Measurements from ENCODE around the gene LRRK2.
"Not testable (repeated sequence)": the region's sequence is repeated elsewhere in the genome, so short reads cannot be mapped to it uniquely, and the experiment has no call there.

Gene LRRK2

DNA sequence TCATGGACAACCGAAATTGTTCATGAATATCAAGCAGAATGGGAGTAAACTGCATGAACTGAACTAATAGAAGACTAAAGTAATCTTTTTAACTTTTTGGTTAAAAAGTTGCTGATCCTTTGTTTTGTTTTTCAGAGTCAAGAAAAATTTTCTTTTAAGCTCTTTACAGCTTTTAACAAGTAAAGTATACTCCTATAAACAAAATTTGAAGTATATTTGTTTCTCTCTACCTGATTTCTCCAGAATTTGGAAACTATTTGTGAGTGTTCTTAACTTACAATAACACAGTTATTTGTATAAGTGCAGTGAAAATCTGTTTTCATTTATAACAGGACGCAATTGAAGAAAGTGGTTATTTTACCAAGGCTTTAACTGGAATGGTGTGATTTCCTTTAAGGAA is 12.2 kb upstream of the LRRK2 start:
- DNase-seq (ENCODE audit: low spot score), result no peak

DNA sequence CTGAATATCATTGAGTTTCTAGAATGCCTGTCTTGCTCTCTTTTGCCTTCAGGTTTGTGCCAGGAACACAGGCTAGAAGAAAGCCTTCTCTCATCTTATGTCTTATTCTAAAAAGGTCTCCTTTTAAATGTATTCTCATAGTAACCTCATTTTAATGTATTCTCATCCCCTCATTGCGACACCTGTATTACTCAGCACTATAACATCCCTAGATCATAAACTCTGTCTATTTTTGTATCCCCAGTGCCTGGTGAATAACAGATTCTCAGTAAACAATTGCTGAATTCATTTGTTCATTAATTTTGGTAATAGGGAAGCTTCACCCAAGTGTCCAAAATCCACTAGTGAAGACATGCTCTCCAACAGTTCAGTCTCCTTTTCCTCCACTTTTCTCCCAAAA is 8.8 kb upstream of the LRRK2 start:
- DNase-seq (ENCODE audit: low spot score), result no peak

DNA sequence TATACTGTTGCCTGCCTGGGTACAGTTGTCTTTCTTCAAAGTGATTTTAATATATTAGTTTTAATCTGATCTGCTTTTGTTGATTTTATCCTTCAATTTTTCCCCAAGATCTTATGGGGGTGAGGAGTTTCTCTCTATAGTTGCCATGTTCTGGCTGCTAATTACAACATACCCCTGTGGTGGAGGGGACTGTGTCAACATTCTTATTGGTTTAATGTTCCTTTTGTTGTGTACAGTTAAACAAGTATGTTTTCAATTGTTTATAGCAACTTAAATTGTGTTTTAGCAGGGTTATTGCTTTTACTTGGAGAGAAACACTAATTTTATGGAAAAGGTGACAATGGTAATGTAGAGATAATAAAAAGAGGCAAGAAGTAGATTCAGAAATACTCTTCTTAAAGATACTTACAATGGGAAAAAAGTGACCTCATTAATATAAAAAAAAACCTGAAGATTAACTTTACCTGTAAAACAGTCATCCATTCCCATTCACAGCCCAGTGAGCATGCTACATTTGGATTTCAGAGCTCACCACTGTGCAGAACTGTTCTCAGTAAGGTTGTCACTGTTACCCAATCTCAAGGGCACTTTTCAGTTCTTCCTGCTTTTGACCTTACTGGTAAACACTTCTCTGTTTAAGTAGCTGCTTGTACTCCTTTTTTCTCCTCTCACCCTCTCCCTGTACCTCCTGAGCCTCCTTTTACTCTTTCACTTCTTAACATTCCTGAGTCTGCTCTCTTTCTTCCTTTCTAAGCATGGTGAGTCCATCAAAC is 8.1 kb upstream of the LRRK2 start:
- no peak for DNase-seq (ENCODE audit: low spot score)

DNA sequence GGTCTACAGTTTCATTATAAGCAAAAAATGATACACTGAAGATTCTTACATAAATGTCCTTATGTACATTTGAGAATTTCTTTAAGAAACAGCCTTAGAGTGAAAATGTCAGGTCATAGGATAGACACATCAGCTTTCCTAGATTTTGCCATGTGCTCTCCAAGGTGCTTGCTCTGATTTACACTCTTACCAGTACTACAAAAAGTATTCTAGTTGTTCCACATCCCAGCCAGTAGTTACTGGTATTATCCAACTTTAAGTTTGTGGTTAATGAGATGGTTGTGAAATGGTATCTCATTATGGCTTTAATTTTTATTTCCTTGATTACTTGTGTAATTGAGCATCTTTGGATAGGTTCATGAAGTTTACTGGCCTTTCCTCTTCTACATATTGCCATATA is 5.0 kb upstream of the LRRK2 start:
- no peak for DNase-seq (ENCODE audit: low spot score)

DNA sequence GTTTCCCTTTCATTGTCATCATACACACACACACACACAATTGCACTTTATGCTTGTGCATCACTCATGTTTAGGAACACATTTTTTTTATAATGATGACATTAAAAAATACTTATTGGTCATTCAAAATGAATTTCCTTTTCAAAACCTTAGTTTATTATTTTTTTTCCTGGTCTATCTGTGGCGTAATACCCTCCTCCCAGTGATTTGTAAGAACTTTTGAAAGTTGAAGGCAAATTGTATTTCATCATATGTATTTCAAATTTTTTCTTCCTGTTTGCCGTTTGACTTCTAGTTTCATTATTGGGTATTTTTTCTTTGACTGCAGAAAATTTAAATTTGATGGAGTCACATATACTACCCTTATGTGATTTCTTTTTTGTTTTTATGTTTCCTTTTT is 2.5 kb upstream of the LRRK2 start:
- no peak for DNase-seq (ENCODE audit: low spot score)

DNA sequence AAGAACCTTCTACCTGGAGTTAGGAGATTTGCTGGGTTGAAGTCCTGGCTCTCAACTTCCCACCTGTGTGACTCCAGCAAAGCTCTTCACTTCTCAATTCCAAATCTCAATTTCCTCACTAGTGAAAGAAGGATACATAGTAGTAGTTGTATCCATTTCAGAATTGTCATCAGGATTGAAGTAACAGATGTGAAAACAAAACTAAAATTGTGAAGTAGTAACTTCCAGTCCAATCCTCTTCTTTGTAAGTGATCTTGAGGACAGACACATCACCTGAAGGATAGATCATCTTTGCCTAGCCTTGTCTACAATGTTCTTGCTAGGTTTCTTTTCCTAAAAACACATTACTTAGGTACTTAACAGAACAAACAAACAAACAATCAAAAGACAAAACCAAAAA is 1.2 kb upstream of the LRRK2 start:
- no peak for DNase-seq (ENCODE audit: low spot score)

DNA sequence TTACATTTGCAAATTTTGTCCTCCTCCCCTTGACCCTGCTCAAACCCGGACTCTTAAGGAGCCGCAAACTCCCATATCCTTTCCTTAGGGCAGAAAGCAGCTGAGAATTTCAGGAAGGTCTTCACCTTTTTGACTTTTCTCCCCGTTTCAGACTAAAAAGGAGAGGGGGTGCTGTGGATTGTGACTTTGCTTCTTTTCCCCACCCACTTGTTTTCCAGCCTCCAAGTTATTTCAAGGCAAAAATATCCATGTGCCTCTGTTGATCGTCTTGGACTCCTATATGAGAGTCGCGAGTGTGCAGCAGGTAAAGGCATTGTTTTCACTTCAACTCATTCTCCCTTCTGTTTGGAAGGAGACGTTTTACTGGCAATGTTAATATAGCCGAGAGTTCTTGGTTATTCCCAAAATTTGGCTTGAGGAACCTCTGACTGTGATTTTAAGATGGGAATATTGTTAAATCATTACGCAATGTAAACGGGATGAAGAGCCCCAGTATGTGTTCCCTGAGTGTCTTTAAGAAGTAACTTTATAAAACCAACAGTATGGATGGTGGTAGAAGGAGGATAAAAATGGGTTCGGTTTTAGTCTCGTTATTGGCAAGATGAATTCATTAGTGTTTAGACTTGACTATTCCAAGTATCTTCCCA is 663 bp downstream of the LRRK2 start:
- no peak for DNase-seq (ENCODE audit: low spot score)

DNA sequence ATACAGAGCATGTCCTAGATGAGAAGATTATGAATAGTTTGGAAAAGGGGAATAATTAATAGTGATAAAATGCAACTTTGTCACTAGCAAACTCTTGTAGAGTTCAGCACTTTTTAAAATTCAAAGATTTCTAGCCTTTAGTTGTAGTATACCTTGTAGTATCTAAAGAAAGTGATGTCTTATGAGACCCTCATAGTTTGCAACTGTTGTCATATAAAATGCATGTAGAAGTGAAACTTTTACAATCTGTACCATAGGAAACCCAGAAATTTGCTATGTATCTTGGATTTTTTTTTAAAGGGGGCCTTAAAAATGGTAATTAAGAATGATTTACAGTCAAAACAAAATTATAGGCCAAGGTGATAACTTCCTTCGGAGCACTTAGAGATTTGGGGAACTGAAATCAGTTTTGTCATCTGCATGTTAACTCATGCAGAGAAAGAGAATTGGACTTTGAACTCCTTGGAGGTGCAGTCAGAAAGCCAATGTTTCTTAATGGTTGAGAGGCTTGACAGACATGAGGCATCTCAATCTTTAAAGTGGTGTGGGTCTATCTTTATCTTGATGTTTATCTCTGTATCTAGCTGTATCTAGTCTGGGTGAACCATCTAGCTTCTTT is 1.3 kb downstream of the LRRK2 start:
- no peak for DNase-seq (ENCODE audit: low spot score)

DNA sequence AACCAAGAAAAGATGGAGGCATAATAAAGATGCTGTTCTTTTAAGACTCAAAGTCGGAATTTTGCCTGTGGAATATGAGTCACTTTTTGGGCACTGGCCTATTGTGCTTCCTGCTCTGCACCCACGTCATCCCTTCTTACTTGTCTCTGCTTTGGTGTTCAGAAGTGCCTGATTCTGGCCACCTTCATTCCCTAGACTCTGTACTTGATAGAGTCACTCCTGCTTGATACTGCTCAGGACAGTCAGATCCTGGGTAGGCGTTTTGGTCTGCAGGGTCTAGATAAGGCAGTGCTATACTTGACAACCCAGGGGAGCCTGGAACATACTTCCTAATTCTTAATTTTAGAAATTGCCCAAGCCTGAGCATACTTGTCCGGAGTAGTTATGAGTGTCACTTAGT is 1.9 kb downstream of the LRRK2 start:
- no peak for DNase-seq (ENCODE audit: low spot score)

DNA sequence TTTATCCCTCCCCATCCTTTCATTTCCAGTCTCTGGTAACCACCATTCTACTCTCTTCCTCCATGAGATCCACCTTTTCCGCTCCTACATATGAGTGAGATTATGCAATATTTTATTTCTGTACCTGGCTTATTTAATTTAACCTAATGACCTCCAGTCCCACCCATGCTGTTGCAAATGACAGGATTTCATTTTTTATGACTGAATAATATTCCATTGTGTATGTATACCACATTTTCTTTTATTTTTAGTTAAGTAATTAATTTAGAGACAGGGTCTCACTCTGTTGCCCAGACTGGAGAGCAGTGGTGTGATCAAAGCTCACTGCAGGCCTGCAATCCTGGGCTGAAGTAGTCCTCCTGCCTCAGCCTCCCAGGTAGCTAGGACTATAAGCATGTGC is 2.6 kb downstream of the LRRK2 start:
- DNase-seq (ENCODE audit: low spot score), result no peak

DNA sequence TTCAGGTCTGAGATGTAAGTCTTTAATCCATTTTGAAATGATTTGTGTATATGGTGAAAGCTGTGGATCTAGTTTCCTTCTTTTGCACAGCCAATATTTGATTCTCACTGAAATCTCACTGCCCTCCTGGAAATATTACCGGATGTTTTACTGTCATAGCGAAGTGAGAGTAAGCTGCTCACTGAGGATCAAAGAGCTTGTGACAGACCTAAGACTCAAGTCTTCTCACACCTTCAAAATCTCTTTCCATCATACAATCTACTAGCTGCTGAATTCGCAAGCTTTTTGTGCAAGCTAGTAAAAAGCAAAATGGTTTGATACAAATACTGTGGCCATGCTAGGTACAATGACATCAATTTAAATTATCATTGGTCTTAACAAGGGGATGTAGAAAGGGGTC is 3.9 kb downstream of the LRRK2 start:
- DNase-seq (ENCODE audit: low spot score), result no peak

DNA sequence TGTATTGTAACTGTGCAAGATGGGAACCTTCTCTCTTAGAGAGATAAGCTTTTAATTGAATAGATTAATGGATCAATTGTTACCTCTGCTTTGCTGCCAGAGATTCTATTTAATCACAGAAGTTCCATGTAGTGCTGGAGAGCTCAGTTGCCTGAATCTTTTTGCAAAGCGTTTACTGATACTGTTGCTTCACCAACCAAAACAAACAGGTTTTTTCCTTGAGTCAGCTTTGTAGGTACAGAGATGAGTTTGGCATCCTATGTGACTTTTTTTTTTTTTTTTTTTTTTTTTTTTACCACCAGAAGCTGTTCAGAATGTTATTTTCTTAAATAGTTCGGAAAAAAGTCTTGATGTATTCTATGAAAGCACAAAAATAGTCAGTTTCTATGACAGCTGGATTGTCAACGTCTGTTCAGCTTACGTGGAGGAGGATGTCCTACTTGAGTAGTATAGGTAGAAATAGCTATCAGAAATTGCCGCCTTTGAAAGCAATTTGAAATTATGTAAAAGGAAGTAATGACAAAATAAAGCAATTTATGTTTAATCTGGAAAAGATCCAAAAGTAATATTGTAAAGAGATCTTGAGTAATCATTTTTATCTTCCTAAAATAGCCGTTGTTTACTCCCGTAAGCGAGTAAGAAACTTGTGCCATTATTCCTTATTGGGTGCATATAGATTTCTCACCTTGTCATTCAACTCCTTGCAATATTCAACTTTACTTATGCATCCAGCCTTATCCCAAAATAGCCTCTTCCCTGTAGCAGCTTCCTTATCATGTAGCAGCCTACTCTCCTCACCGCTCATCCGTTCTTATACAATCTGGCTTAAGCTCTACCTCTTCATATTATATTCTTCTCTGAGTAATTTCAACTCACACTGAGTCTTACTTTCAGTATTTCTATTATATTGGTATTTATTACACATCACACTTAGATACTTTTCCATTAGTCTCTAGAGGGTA is 5.2 kb downstream of the LRRK2 start:
- DNase-seq (ENCODE audit: low spot score), result no peak

DNA sequence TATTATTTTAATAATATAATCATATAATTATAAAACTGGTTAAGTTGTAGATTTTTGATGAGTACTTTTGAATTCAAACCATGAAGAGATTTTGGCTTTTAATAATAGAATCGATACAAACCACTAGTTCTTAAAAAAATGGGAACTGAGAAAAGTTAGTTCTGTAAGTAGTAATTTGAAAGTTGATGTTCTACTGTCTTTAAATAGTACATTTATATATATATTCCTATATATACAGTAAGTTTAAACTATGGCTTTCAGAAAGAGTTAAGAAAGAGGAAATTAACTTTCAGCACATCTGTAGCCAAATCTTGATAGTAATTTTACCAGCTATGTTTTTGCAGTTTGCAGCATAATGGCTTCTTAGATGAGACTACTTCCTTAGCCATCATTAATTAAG is 7.8 kb downstream of the LRRK2 start:
- no peak for DNase-seq (ENCODE audit: low spot score)

DNA sequence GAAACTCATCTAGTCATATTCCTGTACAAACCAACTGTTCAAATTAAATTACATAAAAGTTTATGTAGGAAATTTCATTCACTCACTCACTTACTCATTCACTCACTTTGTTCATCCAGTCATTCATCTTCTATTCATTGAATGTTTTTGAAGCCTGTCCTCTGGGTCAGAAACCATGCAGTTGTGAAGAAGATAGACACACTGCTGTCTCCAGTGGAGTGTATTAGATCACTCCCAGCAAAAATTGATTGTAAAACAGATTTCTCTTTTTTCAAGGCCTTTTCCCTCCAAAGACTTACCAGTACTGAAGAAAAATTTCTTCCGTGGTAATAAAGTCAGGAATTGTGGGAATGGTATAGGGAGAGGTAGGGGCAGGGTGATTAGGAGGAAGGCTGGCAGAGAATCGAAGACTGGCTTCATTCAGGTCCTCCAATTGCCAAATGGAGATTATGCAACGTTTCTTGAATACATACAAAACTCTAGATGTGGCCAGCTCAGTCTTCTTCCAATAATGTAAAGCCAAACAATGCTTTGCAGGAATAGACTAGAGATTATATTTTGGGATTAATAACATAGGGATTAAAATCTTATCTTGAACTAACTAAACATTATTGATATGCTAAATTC is 9.1 kb downstream of the LRRK2 start:
- no peak for DNase-seq (ENCODE audit: low spot score)

DNA sequence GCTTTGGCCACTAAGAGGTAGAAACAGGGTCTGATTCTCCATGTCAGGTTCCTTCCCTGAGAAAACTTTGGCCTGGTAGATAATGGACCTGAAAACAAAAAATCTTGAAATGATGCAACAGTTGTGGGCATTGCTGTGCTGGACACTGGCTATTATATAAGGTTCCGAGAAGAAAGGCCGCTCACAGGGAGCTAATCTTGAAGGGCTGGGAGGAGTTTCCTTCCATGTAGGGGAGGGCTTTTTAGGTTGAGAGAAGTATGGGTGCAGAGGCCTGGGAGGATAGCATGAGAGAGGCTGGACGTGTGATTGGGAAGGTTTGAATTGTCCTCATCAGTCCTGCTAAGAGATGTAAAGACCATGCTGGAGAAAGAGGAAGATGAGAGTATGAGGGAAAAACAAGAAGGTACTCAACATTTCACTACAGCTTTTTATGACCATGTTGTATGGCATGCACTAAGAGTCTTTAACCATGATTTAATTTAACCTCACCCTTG is 11.6 kb downstream of the LRRK2 start:
- no peak for DNase-seq (ENCODE audit: low spot score)

DNA sequence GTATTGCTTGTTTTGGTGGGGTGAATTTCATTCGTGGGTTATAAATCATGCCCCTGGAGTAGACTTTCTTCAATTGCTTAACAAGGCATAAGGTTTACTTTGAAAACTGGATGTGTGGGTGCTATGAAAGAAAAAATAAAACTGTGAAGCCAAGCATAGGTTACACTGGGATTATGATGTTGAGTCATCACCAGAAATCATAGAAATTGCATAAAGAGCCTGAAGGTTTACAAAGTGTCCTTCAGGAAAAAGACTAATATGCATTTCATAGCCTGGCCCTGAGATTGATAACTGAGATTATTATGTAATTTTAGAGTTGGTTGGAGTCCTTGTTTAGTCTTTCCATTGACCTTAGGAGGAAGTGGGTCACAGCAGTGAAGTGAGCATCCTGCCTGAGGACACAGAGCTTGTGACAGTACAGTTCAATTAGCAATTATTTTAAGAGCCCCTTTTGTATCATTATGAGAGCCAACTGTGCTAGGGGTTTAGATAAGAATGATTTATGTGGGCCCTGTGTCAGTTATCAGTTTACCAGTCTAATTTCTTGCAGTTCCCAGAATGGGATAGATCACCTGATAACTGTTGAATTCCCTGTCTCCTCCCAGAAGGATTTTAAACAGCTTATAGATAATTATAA is 13.6 kb downstream of the LRRK2 start:
- DNase-seq (ENCODE audit: low spot score), result no peak

DNA sequence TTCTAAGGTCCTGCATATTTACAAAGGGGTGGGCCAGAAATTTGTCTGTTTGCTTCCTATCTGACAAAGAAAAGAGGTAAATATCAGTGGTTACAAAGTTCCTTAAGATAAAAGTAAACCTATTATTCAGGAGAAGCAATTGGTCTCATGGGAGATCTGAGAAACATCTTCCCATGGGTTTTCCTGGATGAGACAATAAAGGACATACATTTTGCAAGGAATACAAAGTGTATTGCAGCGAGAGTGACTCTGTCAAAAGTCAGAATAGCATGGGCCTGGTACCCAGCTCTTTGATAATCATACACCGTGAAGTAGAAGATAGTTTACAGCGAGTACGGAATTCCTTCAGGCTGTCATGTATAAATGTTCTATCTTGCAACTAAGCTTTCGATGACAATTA is 14.2 kb downstream of the LRRK2 start:
- no peak for DNase-seq (ENCODE audit: low spot score)

DNA sequence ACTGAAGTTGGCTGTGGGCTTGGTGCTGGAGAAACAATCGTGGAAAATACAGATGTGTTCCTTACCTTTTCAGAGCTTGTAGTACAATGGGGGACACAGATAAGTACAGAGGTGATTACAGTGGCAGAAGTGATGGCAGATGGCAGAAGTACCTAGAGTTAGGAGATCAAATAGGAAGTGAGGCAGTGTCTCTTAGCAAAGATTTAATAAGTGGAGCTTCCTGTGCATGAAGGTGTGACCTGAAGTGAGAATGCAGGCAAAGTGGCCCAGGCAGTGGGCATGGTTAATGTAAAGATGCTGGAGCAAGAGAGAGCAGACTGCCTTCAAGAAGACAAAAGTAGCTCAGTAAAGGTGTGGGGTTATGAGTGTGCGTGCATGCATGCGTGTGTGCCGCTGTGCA is 16.0 kb downstream of the LRRK2 start:
- DNase-seq (ENCODE audit: low spot score), result no peak

DNA sequence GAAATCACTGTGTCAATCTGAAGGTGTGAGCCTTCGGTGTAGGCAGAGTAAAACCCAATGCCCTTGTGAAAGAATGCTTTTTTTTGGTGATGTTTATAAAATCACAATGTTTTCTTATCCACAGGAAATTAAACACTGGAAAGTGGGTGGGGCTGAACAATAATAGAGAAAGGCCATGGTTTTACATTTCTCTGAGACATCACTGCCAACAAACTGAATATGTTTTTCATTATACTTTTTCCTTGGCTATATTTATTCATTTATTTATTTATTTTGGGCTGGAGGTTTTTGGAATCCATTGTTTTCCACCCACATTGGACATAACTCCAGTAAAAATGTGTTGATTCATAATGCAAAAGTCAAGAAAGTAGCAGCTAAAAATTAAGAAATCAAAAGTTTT is 16.9 kb downstream of the LRRK2 start:
- no peak for DNase-seq (ENCODE audit: low spot score)

DNA sequence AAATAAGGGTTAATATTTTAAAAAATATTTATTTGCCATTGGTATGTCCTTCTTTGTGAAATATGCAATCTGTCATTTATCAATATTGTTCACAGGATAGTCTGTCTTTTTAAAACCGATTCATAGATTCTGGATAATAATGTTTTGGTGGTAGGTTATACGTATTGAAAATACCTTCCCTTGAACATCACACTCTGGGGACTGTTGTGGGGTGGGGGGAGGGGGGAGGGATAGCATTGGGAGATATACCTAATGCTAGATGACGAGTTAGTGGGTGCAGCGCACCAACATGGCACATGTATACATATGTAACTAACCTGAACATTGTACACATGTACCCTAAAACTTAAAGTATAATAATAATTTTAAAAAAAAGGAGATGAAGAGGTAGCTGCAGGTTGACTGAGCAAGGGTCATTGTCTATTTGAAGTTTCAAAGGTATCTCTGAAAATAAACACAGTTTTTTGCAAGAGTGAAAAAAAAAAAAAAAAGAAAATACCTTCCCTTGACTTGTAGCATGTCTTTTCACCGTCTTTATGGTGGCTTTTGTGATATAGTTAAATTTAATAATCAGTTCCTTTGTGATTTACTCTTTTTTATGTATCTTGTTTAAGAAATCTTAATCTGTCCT is 19.8 kb downstream of the LRRK2 start:
- not testable (repeated sequence) for DNase-seq (ENCODE audit: low spot score)

DNA sequence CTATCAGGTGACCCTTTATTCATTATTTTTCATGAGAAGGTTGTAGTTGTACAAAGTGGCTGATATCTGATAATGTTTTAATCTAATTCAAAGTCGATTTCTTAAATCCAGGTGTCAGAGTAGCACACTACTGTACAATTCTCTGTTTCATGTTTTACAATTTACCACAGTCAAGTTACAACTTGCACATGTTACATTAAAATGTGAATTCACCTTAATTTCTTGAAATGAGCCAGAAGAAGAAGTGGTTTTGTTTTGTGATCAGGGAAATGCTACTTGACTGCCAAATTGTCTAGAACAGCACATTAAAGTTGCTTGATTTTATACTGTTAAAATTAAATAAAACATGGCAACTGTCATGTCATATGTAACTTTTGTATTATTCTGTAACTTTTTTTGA is 23.2 kb downstream of the LRRK2 start:
- DNase-seq (ENCODE audit: low spot score), result no peak

Measured in left forelimb (tissue), 1 donor.